ENCODE measurements around the gene PPP1R14D.
"Not testable (repeated sequence)": the region's sequence is repeated elsewhere in the genome, so short reads cannot be mapped to it uniquely, and the experiment has no call there.

Gene PPP1R14D, protein sequence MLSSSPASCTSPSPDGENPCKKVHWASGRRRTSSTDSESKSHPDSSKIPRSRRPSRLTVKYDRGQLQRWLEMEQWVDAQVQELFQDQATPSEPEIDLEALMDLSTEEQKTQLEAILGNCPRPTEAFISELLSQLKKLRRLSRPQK

DNA sequence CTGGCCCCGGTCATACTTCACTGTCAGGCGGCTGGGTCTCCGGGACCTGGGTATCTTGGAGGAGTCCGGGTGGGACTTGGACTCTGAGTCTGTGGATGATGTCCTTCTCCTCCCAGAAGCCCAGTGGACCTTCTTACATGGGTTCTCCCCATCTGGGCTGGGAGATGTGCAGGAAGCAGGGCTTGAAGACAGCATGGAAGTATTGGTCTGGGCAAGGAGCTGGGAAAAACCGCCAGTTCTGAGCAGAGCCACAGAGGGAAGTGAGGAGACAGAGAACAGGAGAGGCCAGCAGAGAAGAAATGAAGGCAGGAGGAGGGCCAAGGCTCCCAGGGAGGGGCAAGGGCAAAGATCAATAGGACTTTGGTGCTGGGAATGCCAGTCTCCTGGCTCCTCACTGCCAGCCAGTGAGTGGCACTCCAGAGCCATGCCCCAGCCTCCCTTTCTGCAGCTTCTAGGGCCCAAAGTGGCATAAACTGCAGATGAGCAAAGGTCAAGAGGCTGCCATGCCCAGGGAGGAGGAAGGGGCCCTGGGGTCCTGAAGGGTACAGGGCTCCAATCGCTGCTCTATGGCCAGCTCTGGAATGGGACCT, at the start of gene PPP1R14D:
PPP1R14D (minus strand) TSS at position 262 of the 590 bp plus-strand sequence; CDS start at position 195, 67 bp downstream.
- DNase-seq (ENCODE audit: low read depth) = no peak

DNA sequence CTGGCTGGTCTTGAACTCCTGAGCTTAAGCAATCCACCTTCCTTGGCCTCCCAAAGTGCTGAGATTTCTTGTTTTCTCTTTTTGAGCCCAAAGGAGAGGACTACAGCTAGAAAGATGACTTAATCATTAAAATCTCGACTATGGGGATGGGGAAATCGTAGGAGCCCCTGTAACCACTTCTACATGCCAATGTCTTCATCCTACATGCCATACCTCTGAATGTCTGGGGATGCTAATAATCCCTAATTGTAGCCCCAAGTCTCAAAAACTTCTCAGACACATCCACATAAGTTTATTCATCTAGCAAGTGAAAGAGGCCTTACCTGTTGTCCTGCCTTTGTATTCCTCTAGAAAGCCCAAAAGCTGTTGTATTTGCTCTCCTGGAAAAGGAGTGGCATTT, 49.2 kb upstream of the PPP1R14D start:
- peak; percentile 27 for DNase-seq (ENCODE audit: low read depth)

DNA sequence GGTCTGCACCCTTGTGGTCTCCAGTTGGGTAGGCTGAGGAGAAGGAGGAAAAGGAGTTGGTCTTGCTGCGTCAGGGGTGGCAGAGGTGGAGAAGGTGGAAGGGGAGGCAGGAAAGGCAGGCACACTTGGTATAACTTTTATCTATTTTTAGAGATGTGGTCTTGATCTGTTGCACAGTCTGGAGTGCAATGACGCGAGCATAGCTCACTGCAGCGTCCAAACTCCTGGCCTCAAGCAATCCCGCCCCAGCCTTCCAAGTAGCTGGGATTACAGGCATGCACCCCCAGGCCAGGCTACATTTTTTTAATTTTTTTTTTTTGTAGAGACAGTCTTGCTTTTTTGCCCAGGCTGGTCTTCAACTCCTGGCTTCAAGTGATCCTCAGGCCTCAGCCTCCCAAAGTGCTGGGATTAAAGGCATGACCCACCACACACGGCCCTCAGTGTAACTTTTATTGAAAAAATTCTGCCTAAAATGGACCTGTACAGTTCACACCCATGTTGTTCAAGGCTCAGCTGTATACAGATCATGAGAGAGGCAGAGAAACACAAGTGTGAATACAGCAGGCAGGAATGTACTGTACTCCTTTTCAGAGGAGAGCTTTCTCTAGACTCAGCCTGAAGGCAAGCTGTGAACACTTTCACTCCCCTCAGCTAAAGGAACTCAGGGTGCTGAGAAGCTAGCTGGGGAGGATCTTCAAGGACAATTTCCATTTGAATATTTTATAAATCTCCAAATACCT, 47.7 kb upstream of the PPP1R14D start:
- DNase-seq (ENCODE audit: low read depth) = peak; percentile 26

DNA sequence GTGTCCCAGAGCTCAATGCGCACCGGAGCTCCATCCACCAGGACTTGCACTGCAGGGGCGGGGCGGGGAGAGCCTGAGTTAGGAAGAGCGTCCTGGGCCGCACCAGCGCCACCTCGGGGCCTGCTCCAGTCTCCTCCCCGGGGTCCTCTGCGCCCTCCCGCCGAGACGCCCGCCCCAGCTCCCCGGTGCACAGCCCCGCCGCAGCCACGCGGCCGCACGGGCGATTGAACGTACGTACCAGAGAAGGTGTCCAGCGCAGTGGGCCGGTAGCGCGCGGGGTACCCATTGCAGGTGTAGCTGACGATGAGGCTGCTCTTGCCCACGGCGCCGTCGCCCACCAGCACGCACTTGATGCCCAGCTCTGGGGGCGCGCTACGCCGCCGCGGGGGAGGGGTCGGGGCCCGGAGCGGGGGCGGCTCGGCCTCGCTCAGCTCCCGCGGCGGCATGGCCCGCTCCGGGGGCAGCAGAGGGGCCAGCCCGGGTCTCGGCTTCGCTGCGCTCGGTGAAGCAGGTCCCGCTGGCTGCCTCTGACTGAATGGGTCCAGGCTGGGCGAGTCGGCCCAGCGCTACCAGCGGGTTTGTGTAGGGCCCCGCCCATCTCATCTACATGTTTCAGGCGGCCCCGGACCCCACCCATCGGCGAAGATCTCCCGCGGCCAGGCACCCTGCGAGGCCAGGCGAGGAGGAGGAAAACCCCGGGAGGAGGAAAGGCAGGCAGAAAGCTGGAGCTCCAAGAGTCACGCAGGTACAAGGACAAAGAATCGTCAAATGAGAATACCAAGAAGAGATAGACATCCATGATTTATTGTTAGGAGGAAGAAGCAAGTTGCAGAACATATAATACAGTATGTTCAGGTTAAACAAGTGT, 45.4 kb upstream of the PPP1R14D start, which contains the start of gene RHOV:
RHOV (minus strand) TSS at position 541 of the 868 bp plus-strand sequence; CDS start at position 446, 95 bp downstream.
- peak; percentile 44 for DNase-seq (ENCODE audit: low read depth)

DNA sequence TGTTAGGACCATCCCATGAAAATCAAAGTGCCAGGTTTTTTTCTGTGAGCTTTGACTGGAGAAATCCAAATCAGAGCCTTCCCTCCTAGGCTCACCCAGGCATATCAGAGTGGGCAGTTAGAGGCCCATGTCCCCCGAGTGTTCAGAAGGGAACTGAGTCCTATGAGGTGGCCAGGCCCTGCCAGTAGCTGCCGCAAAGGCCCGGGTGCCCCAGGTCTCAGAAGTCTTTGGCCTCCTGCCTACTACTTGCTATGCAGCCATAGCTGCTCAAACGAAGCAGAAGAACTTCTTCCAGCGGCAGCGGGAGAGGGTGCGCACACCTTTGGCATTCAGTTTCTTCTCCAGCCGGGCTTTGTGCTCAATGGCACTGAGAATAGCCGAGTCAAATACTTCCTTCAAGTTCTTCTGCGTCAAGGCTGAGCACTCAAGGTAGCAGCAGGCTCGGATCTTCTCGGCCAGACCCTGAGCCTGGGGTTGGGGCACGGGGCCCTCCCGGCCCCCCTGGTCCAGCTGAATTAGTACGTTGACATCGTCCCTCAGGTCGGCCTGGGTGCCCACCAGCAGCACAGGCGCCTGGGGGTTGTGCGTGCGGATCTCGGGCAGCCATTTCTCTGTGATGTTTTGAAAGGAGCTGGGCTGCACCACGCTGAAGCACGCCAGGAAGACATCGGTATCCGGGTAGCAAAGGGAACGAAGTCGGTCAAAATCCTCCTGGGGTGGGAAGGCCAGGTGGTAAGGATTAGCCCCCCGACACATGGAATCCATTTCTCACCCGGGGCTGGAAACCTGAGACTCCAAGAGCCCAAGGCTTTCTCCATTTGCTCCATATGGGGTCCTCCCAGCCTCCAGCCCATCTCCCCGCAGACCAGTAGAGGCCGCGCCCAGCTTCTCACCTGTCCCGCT, 44.5 kb upstream of the PPP1R14D start:
- DNase-seq (ENCODE audit: low read depth) = no peak

DNA sequence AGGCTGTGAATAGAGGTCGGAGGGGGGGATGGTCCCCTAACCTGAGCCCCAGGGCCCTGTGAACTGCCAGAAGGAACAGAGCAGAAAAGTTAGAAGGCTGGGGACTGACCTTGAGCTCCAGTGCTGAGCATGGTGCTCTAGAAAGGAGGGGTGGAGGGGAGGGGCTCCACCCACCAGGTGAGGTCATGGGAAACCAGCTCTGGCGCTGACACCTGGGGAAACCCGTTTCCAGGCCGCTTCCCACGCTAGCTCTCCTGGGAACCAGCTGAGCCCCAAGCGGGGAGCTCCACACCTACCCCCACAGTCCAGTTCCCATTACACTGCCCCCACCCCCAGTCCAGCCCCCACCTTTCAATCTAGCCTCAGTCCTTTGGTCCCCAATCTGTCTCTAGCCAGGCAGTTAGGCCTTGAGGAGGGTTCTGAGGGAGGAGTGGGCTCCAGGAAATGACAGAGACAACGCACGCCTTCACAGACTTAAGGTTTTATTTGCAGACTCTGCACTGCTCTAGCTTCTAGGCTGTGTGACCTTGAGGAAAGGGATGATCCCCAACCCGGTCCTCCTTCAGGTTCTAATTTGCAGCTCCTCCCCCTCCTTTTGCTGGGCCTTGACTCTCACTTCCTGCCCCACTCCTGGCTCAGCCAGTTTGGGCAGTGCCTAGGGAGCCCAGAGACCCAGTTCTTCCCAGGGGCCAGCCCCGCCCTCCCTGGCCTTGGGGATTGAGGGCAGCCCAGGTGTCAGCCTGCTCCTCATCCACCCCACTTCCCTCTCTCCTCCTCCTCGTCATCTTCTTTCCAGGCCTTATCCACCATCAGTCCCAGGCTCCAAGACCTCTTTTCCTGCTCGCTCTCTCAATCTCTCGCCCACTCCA, 43.5 kb upstream of the PPP1R14D start:
- no peak for DNase-seq (ENCODE audit: low read depth)

DNA sequence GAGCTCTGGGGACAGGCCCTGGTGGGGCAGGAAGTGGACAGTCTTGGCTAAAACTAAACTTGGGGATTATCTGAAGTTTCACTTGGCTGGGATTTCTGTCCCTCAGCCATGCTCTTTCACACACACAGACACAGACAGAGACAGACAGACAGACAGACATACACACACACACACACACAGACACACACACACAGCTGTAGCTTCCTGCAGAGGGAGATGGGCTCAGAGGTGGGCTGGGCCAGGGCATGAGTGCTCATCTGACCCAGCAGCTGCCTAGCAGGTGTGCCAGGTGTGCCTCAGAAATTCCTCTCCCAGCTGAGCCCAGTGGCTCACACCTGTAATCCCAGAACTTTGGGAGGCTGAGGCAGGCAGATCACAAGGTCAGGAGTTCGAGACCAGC, 42.2 kb upstream of the PPP1R14D start:
- no peak for DNase-seq (ENCODE audit: low read depth)

DNA sequence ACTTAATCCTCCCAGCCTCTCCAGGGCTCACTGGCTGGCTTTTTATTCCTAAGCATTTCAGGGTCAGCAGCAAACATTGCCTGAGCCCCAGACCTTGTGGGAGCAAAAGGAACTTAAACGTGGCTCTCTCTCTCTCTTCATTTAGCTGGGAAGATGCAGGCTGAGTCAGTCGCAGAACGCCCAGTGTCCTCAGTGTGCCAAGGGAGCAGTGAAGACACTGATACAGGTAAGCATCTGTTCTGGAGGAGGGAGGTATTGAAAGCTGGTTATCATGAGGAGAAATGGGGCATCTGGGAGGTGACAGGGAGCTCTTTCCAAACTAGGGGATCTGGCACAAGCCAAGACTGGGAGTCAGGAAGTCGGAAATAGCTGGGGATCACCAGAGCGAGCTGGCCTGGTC, 41.2 kb upstream of the PPP1R14D start:
- DNase-seq (ENCODE audit: low read depth) = no peak

DNA sequence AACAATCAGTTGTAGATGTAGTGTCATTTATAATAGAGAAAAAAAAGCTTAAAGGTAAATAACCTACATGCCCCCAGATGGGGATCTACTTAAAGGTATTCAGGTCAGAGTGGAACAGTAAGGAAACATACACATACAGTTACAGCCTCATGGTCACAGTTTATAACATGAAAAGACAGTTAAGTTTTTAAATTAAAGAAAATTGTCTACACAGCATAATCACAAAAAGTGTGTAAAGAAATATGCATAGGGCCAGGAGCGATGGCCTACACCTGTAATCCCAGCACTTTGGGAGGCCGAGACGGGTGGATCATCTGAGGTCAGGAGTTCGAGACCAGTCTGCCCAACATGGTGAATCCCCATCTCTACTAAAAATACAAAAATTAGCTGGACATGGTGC, 38.7 kb upstream of the PPP1R14D start:
- no peak for DNase-seq (ENCODE audit: low read depth)

DNA sequence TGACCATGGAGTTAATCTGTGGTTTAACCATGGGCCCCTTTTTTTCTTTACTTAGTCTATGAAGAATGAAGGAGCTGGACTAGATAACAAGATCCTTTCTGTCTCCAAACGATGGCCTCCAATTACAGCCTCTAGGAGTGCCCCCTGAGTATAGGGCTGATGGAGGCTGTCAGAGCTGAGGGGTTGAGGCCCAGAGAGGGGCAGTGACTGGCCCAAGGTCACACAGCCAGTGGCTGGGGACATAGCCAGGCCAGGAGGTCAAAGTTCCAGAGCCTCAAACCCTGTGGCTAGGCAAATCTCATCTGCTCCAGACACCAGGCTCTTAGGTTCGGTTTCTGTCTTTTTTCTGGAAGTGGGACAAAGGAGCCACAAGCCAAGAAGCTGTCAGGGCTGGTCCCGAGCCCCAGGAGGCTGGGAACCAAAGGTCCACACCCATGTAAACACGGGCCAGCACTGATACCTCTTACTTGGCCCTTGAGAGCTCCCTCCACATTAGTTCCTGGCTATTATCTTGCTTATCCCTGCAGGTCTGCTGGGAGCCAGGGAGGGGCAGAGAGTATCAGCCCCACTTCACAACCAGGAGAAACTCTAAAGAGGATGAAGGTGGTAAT, 35.3 kb upstream of the PPP1R14D start:
- no peak for DNase-seq (ENCODE audit: low read depth)

DNA sequence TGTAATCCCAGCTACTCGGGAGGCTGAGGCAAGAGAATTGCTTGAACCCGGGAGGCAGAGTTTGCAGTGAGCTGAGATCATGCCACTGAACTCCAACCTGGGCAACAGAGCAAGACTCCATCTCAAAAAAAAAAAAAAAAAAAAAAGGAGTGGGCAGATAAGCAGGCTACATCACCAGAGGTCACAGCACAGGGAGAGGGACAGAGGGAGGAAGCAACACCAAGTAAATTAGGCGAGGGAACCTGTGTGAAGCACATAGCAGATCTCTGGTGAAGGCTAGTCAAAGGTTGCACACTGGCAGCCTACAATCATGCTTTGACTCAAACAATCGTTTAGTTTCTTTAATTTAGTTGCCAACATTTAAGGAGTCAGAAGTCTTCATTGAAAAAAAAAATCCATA, 32.6 kb upstream of the PPP1R14D start:
- DNase-seq (ENCODE audit: low read depth) = not testable (repeated sequence)

DNA sequence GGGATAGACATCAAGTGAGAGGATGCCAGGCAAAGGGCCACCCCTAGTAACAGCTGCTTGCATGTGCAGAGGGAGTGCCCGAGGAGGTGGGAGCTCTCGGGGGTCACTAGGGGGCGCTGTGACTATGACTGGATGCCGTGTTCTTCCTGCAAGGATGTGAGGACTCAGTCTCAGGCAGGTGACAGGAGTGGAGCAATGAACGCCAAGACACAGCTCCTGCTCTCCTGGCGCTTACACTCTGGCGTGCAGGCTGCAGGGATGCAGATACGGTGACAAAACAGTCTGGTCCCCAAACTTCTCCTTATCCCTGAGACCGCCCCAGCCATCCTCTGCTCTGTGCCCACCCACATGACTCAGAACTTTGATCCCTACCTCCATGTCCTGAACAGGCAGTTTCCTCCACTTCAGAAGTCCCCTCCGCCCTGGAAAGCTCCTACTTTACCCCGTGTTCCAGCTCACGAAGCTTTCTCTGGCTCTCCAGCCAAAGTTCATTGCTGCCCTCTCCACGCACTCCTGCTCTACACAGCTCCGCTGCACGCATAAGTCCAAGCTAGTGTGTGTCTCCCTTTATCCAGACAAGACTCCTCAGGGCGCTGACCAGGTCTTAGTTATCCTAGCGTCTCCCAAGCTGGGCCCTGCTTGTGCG, 30.8 kb upstream of the PPP1R14D start:
- peak; percentile 75 for DNase-seq (ENCODE audit: low read depth)

DNA sequence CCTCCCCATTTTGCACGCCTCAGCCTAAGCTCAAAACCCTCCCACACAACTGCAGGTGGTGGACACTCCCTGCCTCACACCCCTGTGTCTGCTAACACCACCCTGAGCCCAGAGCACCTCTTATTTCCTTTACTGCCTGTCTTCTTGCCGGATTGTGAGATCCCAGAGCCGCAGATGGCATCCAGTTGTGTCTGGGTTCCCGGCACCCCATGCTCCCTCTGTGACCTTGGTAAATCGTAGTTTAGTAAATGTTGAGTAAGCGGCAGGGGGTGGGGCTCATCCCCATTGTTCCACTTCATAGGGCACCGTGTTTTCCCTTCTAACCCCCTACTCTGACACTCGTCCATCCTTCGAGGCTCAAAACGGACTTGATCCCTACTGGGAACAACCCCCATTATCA, 30.2 kb upstream of the PPP1R14D start:
- no peak for DNase-seq (ENCODE audit: low read depth)

DNA sequence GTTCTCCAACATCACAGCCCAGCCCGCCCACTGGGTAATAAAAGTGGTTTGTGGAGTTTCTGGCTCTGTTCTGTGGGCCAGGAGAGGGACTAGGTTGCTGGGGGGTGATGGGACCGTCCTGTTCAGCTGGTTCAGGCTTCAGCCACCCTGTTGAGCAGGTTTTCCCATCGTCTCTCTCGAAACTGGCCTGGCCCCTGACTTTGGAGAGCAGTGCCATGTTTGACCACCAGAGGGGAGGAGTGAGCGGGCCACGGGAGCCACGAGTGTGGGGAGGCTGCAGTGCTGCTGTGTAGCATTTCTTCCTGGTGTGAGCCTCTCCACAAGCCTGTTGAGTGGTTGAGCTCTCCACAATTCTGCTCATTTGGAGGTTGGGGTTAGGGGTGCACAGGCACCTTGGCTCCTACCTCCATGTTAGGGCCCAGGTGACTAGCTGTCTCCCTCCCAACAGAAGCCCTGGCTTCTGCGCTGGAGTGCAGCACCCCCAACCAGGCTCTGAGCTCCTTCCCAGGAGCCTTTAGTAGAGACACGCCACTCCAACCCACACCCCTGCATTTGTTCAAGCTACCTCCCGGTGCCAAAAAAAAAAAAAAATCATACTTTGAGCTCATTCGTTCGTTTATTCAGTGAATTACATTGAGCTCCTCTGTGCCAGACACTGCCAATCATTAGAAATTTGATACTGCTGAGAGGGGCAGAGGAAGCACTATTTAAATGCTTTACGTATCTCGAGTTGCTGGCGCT, 29.3 kb upstream of the PPP1R14D start:
- peak; percentile 49 for DNase-seq (ENCODE audit: low read depth)

DNA sequence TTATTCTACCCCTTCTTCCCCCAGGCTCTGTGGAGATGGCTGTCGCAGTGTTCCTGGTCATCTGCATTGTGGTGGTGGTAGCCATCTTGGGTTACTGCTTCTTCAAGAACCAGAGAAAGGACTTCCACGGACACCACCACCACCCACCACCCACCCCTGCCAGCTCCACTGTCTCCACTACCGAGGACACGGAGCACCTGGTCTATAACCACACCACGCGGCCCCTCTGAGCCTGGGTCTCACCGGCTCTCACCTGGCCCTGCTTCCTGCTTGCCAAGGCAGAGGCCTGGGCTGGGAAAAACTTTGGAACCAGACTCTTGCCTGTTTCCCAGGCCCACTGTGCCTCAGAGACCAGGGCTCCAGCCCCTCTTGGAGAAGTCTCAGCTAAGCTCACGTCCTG, 28.2 kb upstream of the PPP1R14D start:
- DNase-seq (ENCODE audit: low read depth) = no peak

DNA sequence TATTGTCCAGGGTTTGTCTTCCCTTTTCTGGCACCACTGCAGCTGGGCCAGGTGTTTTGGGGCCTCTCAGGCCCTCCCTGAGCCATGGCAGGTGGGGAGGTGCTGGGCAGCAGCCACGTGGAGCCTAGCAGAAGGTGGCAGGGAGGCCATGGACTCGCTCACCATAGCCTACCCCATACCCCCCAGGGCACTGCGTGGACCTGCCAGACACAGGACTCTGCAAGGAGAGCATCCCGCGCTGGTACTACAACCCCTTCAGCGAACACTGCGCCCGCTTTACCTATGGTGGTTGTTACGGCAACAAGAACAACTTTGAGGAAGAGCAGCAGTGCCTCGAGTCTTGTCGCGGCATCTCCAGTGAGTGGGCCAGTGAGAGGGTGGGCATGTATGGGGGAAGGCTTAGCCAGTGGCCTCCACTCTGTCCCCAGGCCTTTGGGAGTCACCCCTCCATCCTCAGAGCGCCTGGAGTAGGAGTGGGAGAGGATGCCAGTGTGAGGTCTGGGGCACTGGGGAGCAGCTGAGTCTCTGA, 27.3 kb upstream of the PPP1R14D start:
- no peak for DNase-seq (ENCODE audit: low read depth)

DNA sequence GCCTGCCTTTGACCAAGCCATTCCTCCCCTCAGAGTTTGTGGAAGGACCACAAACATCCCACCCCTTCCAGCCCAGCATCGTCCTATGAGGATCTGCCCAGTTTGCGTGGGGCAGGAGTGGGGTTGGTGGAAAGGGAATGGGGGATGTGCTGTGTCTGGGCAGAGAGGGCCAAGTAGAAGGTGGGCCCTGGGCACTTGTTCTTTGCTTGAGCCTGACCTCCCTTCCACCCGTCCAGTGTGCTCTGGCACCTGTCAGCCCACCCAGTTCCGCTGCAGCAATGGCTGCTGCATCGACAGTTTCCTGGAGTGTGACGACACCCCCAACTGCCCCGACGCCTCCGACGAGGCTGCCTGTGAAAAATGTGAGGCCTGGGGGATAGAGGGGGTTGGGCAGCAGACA, 25.7 kb upstream of the PPP1R14D start:
- no peak for DNase-seq (ENCODE audit: low read depth)

DNA sequence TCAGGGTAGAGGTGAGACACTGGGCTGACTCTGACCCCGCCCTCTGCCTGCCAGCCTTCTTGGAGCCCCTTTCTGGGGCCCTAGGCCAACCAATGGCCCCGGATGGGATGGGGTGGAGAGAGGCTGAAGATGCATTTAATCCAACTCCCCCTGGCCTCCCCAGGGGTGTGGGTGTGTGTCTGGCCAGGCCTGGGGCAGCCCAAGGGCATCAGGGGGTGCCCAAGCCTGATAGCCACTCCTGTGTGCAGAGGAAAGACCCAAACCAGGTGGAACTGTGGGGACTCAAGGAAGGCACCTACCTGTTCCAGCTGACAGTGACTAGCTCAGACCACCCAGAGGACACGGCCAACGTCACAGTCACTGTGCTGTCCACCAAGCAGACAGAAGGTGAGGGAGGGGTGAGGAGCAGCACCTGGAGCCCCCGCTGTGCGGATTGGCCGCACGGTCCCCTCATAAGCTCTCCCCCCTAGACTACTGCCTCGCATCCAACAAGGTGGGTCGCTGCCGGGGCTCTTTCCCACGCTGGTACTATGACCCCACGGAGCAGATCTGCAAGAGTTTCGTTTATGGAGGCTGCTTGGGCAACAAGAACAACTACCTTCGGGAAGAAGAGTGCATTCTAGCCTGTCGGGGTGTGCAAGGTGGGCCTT, 24.9 kb upstream of the PPP1R14D start:
- no peak for DNase-seq (ENCODE audit: low read depth)

Data from iris pigment epithelial cell (primary cell).